Fibroblast of skin of right biceps (primary cell): Measurements from ENCODE around the gene LRRC37A.
"Not testable (repeated sequence)": the region's sequence is repeated elsewhere in the genome, so short reads cannot be mapped to it uniquely, and the experiment has no call there.

Experiments
- DNase-seq: peaks from one replicate; pipeline ENCODE4 v3.0.0-alpha.2; 2013

The LRRC37A gene

DNA sequence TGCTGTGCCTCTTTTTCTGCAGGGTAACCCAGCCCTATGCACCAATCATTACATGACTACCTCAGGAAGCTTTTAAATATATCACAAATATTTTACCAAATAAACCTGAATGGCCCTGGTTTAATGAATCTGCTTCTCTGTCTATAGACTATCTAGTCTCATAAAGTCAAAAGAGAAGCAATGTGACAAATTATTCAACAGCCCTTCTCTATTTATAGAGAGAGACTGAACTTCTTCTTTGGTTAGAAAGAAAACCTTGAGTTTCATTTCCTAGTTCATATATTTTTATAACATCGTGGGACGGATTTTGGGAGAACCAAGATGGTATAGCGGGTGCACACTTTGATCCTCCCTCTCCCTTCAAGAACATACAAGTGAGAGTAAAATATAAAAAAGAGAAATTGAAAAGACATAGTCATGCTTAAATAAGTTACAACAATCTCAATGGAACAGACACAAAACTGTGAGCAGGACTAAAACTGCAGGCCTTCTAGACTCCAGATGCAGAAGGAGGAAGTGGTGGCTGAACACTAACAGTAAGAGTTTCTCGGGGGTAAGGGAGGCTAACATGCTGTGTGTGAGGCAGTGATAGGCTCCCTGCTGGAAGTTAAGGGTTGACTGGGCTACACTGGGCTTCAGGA, 3.9 kb upstream of the LRRC37A start:
- DNase-seq = not testable (repeated sequence)

GRCh38 chr17:46291618-46292017, 3.3 kb upstream of the LRRC37A start:
- not testable (repeated sequence) for DNase-seq

DNA sequence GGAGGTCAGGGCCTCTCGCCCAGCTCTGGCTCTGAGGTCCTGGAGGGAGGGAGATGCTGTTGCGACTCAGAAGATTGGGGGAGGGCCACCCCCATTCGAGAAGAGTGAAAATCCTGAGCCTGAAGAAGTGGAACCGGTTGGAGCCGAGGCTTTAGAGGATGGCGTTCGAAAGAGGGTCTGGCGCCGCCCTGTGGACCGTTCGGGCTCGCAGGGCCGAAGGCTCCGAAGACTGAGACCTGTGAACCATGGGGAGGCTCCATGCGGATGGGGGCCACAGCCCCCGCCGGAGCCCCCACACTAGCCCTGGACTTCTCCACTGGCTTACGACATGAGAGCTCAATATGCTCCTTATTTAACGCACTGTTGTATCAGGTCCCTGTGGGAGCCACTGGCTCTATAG, 46.3 kb downstream of the LRRC37A start:
- not testable (repeated sequence) for DNase-seq

DNA sequence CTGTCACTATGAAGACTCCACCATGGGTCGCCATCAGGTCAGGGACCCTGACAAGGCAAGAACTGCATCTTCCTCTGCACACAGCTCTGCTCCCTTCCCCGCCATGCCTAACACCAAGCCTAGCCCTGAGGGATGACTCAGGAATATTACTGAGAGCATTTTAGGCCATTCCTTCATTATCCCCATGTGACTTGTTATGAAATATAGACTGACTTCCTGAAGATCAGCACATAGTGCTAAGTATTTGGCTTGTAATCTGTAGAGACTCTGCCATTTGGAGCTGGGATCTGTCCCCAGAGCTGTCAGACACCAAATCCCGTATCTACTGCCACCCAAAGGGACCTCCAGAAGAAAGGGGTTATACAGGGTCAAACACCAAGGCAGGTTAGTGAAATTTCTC, 47.2 kb downstream of the LRRC37A start:
- DNase-seq = not testable (repeated sequence)

DNA sequence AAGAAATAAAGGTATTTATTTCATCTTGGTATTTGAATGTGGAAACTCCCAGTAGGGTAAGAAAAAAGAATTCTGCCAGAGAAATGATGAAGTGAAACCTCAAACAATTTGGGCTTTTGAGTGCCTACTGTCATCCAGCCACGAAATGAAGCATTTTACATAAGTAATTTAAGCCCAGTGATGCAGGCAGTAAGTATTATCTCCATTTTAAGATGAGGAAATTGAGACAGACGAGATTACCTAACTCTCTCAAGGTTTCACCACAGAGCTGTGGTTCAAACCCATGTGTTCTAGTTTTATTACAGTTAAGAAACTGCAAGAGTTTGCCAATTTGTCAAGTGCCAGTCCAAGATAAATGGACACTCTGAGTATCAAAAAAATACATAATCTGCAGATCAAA, 53.4 kb downstream of the LRRC37A start:
- DNase-seq = not testable (repeated sequence)

DNA sequence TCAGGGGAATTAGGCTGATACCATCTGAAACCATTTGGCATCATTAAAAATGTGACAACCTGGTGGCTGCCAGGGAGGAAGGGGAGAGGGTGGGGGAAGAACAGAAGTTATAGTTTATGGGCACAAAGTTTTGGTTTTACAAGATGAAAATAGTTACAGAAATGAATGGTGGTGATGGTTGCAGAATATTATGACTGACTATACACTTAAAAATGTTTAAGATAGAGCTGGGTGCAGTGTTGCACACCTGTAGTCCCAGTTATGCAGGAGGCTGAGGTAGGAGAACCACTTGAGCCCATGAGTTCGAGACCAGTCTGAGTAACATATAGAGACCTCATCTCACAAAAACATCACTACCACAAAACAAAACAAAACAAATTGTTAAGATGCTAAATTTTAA, 54.1 kb downstream of the LRRC37A start:
- DNase-seq = not testable (repeated sequence)

- not testable (repeated sequence) for DNase-seq
These were observed 58.9 kb downstream of the LRRC37A start for GRCh38 chr17:46353856-46354255.

- DNase-seq = not testable (repeated sequence)
These were observed 66.3 kb downstream of the LRRC37A start for GRCh38 chr17:46361145-46361735.

GRCh38 chr17:46361755-46362154, 66.8 kb downstream of the LRRC37A start, which contains the start of gene ARL17B:
TSS of gene ARL17B (minus strand) at chr17:46361766. CDS start at chr17:46358397, 3,369 bp downstream.
- DNase-seq = not testable (repeated sequence)

DNA sequence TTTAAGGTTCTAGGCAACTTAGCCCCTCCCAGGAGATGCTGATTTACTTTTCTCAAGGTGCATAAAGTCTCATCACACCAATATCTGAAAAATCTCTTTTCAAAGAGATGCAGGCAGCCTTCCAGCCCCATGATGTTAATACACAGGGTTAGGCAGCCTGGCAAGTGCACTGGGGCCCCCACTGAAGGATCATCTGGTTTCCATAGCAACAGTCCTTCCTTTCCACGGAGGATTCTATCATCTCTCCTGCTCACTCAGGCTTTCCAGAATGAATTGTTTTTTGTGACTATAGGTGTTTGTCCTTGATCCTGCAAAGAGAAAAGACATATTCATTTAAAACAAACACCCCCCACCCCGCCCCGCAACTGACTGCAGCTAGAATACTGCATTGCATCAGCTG, 72.6 kb downstream of the LRRC37A start:
- DNase-seq = not testable (repeated sequence)

DNA sequence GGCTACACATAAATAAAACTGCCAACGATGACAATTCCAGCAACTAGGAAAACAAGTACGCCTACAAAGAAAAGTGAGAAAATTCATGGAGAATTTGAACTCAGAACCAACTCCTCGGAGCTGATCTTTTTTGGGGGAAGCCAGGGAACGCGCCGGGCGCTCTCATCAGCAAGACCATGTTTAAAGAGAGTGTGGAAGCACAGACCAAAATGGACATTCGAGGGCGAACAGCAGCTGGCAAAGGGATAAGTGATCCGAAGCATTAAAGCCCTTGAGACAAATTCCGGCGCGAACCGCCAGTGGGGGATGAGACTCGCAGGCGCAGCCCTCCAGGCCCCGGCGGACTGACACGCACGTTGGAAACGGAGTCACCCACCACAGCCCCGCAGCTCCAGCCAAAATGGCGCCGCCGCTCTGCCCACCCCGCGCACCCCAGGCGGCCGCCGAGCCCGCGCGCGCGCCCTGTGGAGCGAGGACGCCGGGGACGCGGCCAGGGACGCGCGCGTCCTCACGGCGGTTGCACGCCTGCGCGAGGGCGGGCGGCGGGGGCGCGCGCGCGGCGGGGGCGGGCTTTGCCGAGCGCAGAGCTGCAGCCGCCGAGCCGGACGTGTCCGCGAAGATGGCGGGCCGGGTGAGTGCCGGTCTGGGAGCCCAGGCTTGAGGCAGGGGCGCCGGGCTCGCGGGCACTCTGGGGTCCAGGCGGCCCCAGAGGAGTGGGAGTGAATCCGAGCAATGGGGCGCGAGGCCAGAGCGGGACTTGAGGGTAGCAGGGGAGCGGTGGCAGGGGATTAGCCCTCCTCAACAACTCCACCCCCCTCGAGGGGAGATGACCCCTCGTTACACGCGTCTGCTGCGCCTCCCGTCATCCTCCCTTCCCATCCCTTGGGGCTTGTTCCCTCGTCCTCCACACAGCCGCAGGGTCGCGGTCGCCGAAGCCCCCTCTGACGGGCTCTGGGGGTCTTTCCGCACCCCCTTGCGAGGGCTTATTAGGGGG, 77.6 kb downstream of the LRRC37A start:
- DNase-seq = not testable (repeated sequence)

DNA sequence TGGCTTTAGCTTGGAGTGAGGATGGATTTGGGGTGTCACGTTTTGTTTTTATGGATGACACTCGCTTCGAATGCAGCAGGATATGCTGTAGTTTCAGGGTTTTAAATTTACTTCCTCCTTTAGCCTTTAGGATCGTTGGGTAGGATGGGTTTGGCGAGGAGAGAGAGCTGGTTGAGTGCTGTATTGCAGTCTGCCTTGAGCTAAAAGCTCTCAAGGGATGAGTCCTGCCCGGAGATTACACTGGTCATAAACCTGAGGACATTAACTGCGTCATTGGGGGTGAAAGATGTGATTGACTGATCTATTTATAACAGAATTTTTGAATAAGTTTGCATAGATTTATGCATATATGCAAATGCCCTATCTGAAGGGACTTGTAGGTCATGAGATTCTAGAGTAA, 78.5 kb downstream of the LRRC37A start:
- not testable (repeated sequence) for DNase-seq

- not testable (repeated sequence) for DNase-seq
These were observed 88.2 kb downstream of the LRRC37A start for GRCh38 chr17:46383118-46383517.

DNA sequence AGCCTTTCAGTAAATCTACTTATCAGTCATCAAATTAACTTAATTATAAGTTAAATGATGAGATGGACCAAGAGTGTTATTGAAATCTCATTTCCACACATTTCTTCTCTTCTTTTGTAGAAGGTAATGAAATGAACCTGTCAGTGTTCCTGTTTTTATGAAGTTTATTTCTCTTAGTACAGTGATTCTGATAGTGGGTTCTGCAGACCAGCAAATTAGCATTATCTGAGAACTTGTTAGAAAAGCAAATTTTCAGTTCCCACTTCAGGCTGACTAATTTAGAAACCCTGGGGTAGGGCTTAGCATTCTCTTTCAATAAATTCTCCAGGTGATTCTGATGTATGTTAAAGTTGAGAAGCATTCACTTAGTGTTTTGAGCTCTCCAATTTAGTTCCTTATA, 90.6 kb downstream of the LRRC37A start:
- not testable (repeated sequence) for DNase-seq
